Fibroblast of pulmonary artery (primary cell): ENCODE measurements around the gene MAGEF1.

Experiments
- DNase-seq: peaks from one replicate; pipeline ENCODE4 v3.0.0-alpha.2; 2010; ENCODE audit warnings: low read depth
- H3K4me3 ChIP-seq: replicated peaks from 2 replicates; pipeline ENCODE4 v1.5.1; 2011; ENCODE audit warnings: low read depth, mild to moderate bottlenecking, control low read depth, low read length, moderate library complexity
- TF ChIP-seq, protein P1 (sequence below): IDR thresholded peaks from 2 replicates; pipeline ENCODE4 v1.5.1; 2011; ENCODE audit warnings: mild to moderate bottlenecking, control low read depth, low read length, inconsistent platforms; ENCODE audit errors: missing control alignments

The MAGEF1 gene

DNA sequence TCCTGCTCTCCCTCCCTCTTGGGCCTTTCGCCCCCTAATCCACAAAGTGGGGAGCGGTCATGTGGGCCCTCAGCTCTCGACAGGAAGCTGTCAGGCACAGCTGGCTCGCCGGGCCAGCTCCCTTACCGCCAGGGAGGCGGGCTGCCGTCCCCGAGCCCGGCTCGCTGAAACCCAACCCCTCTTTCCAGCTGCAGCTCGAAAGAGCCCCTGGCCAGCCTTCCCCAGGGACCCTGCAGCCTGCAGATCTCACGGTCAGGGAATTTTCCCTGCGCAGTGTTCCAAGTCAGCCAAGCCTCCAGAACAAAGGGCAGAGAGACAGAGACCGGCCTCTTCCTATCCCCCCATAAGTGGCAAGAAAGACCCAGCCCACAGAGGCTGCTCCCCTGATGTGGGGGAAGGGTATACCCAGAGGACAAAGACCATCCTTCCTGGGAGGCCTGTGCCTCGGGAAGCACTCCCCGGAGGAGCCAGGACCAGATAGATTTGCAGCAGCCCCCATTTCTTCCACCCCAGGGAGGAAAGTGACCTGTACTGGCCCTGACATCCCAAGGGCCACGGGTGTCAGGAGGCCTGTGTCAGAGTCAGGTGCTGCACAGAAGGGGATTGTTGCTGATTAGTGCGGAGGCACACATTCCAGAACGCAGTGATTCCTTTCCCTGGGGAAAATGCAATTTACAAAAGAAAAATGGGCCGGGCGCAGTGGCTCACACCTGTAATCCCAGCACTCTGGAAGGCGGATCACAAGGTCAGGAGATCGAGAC lies 32.6 kb downstream of the MAGEF1 start:
- no peak for DNase-seq
- H3K4me3 ChIP-seq = no peak overlapping the region

DNA sequence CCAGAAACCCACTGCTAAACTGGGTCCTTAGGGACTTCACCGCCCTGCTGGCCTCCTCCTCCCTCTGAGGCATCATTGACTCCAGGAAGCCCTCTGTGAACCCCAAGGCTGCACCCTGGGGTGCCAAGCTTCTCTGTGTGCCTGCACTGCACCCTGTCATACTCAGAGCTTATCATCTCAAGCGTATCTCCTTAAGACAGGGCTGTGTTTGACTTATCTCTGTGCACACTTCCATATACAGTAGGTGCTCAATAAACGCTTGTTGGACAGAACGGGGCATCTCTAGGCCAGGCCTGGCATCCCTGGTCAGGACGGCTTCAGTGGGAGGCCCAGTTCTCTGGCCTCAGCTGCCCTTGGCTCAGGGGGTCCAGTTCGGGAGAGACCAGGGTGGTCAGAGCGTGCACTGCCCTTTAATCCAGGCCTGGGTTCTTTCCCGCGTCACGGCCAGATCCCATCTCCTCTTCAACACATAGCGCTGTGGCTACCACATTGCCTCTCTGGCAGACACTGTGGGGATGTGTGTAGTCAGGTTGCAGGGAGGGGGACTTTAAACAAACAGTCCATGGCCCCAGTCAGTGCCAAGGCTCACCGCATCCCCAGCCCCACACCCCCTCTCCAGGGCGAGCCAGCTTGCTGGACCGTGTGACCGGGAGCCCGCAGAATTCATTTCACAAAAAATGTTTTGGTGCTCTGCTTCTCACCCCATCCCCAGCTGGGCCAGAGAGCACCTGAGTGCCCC lies 33.4 kb downstream of the MAGEF1 start:
- no peak for DNase-seq
- TF ChIP-seq, protein P1, sequence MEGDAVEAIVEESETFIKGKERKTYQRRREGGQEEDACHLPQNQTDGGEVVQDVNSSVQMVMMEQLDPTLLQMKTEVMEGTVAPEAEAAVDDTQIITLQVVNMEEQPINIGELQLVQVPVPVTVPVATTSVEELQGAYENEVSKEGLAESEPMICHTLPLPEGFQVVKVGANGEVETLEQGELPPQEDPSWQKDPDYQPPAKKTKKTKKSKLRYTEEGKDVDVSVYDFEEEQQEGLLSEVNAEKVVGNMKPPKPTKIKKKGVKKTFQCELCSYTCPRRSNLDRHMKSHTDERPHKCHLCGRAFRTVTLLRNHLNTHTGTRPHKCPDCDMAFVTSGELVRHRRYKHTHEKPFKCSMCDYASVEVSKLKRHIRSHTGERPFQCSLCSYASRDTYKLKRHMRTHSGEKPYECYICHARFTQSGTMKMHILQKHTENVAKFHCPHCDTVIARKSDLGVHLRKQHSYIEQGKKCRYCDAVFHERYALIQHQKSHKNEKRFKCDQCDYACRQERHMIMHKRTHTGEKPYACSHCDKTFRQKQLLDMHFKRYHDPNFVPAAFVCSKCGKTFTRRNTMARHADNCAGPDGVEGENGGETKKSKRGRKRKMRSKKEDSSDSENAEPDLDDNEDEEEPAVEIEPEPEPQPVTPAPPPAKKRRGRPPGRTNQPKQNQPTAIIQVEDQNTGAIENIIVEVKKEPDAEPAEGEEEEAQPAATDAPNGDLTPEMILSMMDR = no peak
- H3K4me3 ChIP-seq = no peak overlapping the region

More for the DNA sequence above, 32.6 kb downstream of the MAGEF1 start:
- TF ChIP-seq, protein P1 = no peak

DNA sequence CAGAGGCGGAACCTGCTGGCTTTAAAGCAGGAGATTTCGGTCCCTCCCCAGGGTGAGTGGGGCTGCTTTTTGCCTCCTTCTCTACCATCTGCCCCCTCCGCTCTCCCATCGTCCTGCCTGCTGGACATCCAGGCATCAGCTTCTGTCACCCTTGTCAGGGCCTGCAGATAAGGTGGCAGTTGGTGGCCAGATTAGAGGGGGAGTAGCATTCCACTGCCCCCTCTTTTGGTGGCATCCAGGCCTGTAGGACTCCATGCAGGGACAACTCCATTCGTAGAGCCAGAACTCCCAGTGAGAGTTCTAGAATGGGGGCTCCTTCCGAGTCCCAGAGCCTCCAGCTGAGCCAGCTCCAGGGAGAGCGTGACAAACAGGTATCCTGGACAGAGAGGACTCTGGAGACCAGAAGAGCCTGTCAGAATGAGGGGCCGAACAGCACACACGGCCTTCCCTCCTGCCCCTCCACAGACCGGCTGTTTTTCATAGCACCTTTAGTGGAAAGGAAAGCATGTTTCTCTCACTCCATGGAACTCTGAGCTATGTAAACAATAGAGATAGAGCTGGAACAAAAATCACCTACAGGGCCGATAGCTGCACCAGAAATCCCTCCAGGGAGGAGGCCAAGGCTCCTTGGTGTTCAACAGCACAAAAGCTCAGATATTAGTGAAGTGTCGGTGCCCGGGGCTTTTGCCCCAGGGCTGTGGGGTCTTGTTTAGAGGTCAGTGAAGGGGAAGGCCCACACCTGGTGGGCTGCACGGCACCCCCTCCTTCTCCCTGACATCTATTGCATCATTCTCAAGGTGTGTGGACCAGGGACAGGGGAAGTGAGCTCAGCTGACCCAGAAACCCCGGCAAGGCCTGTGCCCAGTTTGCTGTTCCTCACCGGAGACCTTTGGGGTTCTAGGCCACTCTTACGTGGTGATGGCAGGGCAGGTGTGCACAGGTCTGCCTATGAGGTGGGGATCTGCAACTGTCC lies 34.2 kb downstream of the MAGEF1 start:
- TF ChIP-seq, protein P1 = no peak
- DNase-seq = no peak
- no peak overlapping the region for H3K4me3 ChIP-seq

DNA sequence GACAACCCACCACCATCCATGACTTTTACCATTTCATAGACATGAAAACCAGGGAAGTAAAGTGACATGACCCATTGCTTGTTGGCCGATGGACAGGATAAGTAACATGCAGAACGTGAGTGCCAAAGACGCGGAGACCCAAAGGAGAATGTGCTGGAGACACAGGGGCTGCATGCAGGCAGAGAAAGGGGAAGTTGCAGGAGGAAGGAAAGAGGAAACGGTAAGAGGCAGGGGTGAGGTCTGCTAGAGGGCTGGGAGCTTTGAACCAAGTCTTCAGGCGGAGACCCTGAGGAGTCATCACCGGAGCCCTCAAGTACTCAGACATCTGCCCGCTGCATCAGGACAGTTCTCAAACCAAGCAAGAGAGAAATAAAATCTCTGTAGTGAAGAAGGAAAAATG lies 34.9 kb downstream of the MAGEF1 start:
- DNase-seq = no peak
- no peak overlapping the region for H3K4me3 ChIP-seq
- TF ChIP-seq, protein P1 = no peak

DNA sequence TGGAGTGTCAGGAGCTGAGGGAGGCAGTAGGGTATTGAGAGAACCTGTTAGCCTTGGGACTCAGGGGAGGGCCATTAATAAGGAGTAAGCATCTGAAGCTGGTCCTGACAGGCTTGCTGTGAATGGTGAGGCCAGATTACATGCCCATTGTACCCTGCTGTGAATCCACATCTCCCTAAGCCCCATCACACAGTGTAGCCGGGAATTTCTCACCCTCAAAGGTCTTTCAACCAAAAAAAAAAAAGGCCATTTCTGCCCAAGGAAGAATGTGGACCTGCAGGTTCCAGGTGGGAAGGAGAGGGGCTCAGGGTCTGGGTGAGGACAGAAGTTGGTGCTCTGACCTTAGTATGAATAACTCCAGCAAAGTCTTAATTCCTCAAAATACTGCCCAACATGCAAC lies 37.2 kb downstream of the MAGEF1 start:
- H3K4me3 ChIP-seq = no peak overlapping the region
- TF ChIP-seq, protein P1 = no peak
- no peak for DNase-seq

DNA sequence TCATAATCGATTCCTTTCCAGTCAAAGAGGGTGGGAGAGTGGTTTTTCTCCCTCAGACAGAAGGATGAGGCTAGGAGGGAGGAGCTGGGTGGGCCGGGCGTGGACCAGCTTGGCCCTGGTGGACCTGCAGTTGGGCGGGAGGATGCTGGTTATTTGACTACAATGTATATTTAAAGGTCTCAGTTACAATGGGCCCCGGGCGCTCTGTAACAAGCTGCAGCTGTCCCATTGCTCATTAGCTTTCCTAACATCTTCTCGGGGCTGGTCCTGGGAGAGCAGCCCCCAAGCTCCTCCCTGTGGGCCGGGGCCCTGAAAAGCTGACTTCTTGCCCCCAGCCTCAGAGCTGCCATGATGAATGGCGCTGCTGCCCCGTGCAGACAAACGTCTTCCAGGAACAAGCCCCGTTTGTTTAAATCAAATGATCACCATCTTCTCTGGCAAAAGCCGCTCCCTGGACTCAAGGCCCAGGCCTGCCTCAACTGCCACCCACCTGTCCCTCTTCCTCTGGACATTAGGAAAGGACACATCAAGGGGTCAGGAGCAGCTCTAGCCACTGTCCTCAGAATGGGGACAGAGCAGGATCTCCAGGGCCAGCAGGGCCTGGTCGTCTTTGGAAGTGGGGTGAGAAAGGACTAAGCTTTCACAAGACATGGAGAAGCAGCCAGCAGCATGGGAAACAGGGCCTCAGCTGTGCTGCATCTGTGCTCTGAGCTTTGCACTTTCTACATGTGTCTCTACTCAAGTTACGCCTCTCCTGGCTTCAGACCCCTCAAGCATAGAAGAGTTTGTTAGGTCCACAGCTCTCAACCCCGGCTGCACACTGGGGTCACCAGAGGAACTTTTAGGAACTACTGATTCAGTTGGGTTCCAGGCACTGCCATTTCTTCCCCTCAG lies 38.6 kb downstream of the MAGEF1 start:
- TF ChIP-seq, protein P1 = no peak
- no peak for DNase-seq
- no peak overlapping the region for H3K4me3 ChIP-seq
